ENCODE results near the gene EXOC4. TPM values are rescaled to one million over a fixed set of nuclear protein-coding genes. Genes with fewer than 3 reads are reported as not detected.

Gene EXOC4
- total RNA-seq, 4 donors from 2014 or later = 30.7 to 62.4 (median 40.4) TPM

- no peak overlapping the region for H3K27ac ChIP-seq
- no peaks in the 10 kb centered on the region for H3K36me3 ChIP-seq
- intact Hi-C loops (cut with DNase I) = no loop called here
- no peaks in the 10 kb centered on the region for H3K27me3 ChIP-seq
- DNase-seq = no peak
- TF ChIP-seq POLR2A (IDR thresholded peaks at IDR 0.05) (no peak), CTCF (IDR thresholded peaks at IDR 0.05) (no peak)
- H3K4me3 ChIP-seq = no peak overlapping the region
- no peaks in the 10 kb centered on the region for H3K9me3 ChIP-seq
- peaks cover 0 to 6% (median 0%) of the 10 kb centered on the region in 3 donors for H3K4me1 ChIP-seq
- 52 to 74% methylated on average over 3 of the region's 3 CpGs for WGBS, 2 donors
Observed at GRCh38 chr7:133568544-133568943, 315.7 kb downstream of the EXOC4 start.

GRCh38 chr7:133570321-133570720, 317.4 kb downstream of the EXOC4 start:
- Histone ChIP-seq H3K27ac (no peak overlapping the region), H3K4me3 (no peak overlapping the region), H3K4me1 (peaks cover 0 to 6% (median 0%) of the 10 kb centered on the region in 3 donors), H3K9me3 (no peaks in the 10 kb centered on the region), H3K27me3 (no peaks in the 10 kb centered on the region), H3K36me3 (no peaks in the 10 kb centered on the region)
- DNase-seq = no peak
- TF ChIP-seq CTCF (IDR thresholded peaks at IDR 0.05) (no peak), POLR2A (IDR thresholded peaks at IDR 0.05) (no peak)
- intact Hi-C loops (cut with DNase I) = no loop called here
- 91 to 97% methylated on average over 3 of the region's 3 CpGs for WGBS, 2 donors

GRCh38 chr7:133571076-133571475, 318.2 kb downstream of the EXOC4 start:
- intact Hi-C loops (cut with DNase I) = no loop called here

GRCh38 chr7:133572087-133572486, 319.2 kb downstream of the EXOC4 start:
- Histone ChIP-seq H3K4me1 (peaks cover 0 to 6% (median 0%) of the 10 kb centered on the region in 3 donors), H3K27ac (no peak overlapping the region), H3K9me3 (no peaks in the 10 kb centered on the region), H3K4me3 (no peak overlapping the region), H3K36me3 (no peaks in the 10 kb centered on the region), H3K27me3 (no peaks in the 10 kb centered on the region)
- intact Hi-C loops (cut with DNase I) = no loop called here
- no peak for TF ChIP-seq POLR2A (IDR thresholded peaks at IDR 0.05)
- no peak for TF ChIP-seq CTCF (IDR thresholded peaks at IDR 0.05)
- DNase-seq = no peak

More at GRCh38 chr7:133571076-133571475, 318.2 kb downstream of the EXOC4 start:
- Histone ChIP-seq H3K4me1 (peaks cover 0 to 6% (median 0%) of the 10 kb centered on the region in 3 donors), H3K27me3 (no peaks in the 10 kb centered on the region), H3K9me3 (no peaks in the 10 kb centered on the region), H3K36me3 (no peaks in the 10 kb centered on the region), H3K4me3 (no peak overlapping the region), H3K27ac (no peak overlapping the region)
- 61 to 65% methylated on average over 3 of the region's 3 CpGs for WGBS, 2 donors
- no peak for TF ChIP-seq POLR2A (IDR thresholded peaks at IDR 0.05)
- TF ChIP-seq CTCF (IDR thresholded peaks at IDR 0.05) = no peak
- DNase-seq = no peak

- H3K36me3 ChIP-seq = no peaks in the 10 kb centered on the region
- no peak for DNase-seq
- no peak for TF ChIP-seq POLR2A (IDR thresholded peaks at IDR 0.05)
- H3K9me3 ChIP-seq = no peaks in the 10 kb centered on the region
- no peak overlapping the region for H3K4me3 ChIP-seq
- H3K4me1 ChIP-seq = peaks cover 0 to 6% (median 0%) of the 10 kb centered on the region in 3 donors
- intact Hi-C loops (cut with DNase I) = no loop called here
- WGBS, 2 donors = 86 to 92% methylated on average over 1 of the region's 1 CpG
- H3K27me3 ChIP-seq = no peaks in the 10 kb centered on the region
- no peak overlapping the region for H3K27ac ChIP-seq
Observed at GRCh38 chr7:133572843-133573242, 320.0 kb downstream of the EXOC4 start.
